Mesenchymal stem cell (in vitro differentiated cells and primary cell): ENCODE measurements around the gene DHX38.
A peak's percentile ranks its signal among the peaks of the same experiment; 100 is the strongest.

Source experiments
- DNase-seq: peaks from one replicate; pipeline ENCODE4 v3.0.0-alpha.2; 2013
- H2AFZ ChIP-seq: one replicate; pipeline ENCODE4 v1.6.1; 2013; ENCODE audit warnings: low read depth, mild to moderate bottlenecking, control low read depth, inconsistent platforms, low read length, moderate library complexity
- H2AK5ac ChIP-seq: 2 replicates; pipeline ENCODE4 v1.6.1; 2013; ENCODE audit warnings: low read length, moderate library complexity, mild to moderate bottlenecking, inconsistent platforms; ENCODE audit not compliant: severe bottlenecking
- H2BK120ac ChIP-seq: one replicate; pipeline ENCODE4 v1.6.1; 2013; ENCODE audit warnings: low read depth, mild to moderate bottlenecking, inconsistent platforms, low read length, moderate library complexity
- H2BK12ac ChIP-seq, 2 experiments: one replicate each; pipeline ENCODE4 v1.6.1; 2013; ENCODE audit warnings: inconsistent platforms in 2 of 2, low read length in 2 of 2, mild to moderate bottlenecking in 2 of 2, moderate library complexity in 2 of 2, control low read depth in 1 of 2
- H2BK15ac ChIP-seq: one replicate; pipeline ENCODE4 v1.6.1; 2013; ENCODE audit warnings: mild to moderate bottlenecking, low read depth, inconsistent platforms; ENCODE audit not compliant: poor library complexity, severe bottlenecking
- H2BK5ac ChIP-seq: 2 replicates; pipeline ENCODE4 v1.6.1; 2013; ENCODE audit warnings: low read depth, mild to moderate bottlenecking, low read length, control low read depth, inconsistent platforms; ENCODE audit not compliant: poor library complexity, severe bottlenecking
- H3K14ac ChIP-seq, 2 experiments: one replicate each; pipeline ENCODE4 v1.6.1; 2013; ENCODE audit warnings: inconsistent platforms in 2 of 2, low read length in 2 of 2, control low read depth in 1 of 2, mild to moderate bottlenecking in 1 of 2, moderate library complexity in 1 of 2
- H3K18ac ChIP-seq, 2 experiments: one replicate each; pipeline ENCODE4 v1.6.1; 2013; ENCODE audit warnings: inconsistent platforms in 2 of 2, low read length in 2 of 2, control low read depth in 1 of 2, low read depth in 1 of 2, mild to moderate bottlenecking in 1 of 2
- H3K23ac ChIP-seq, 2 experiments: one replicate each; pipeline ENCODE4 v1.6.1; 2013; ENCODE audit warnings: inconsistent platforms in 2 of 2, low read length in 2 of 2, mild to moderate bottlenecking in 2 of 2, moderate library complexity in 2 of 2, control low read depth in 1 of 2
- H3K27ac ChIP-seq: 2 replicates; pipeline ENCODE4 v1.5.1; 2013; ENCODE audit warnings: mild to moderate bottlenecking, moderate library complexity, low read length, control low read depth, inconsistent platforms; ENCODE audit not compliant: poor library complexity, severe bottlenecking
- H3K27me3 ChIP-seq, 2 experiments: 2 replicates each; pipeline versions ENCODE4 v1.6.1 to v1.7.0; 2013; ENCODE audit warnings: low read length in 2 of 2, mild to moderate bottlenecking in 2 of 2, moderate library complexity in 2 of 2, control low read depth in 1 of 2, inconsistent platforms in 1 of 2; ENCODE audit not compliant: control insufficient read depth in 1 of 2, insufficient read depth in 1 of 2
- H3K36me3 ChIP-seq, 2 experiments: 2 replicates each; pipeline versions ENCODE4 v1.6.1 to v1.7.0; 2013; ENCODE audit warnings: low read length in 2 of 2, control low read depth in 1 of 2, inconsistent platforms in 1 of 2, low read depth in 1 of 2, mild to moderate bottlenecking in 1 of 2; ENCODE audit not compliant: insufficient read depth in 2 of 2, control insufficient read depth in 1 of 2
- H3K4ac ChIP-seq, 2 experiments: one replicate each; pipeline ENCODE4 v1.6.1; 2013; ENCODE audit warnings: inconsistent platforms in 2 of 2, low read length in 2 of 2, mild to moderate bottlenecking in 2 of 2, moderate library complexity in 2 of 2, control low read depth in 1 of 2, low read depth in 1 of 2
- H3K4me1 ChIP-seq: 2 replicates; pipeline ENCODE4 v1.6.1; 2013; ENCODE audit warnings: low read depth, low read length, control low read depth; ENCODE audit not compliant: control insufficient read depth, insufficient read depth
- H3K4me2 ChIP-seq: 2 replicates; pipeline ENCODE4 v1.6.1; 2013; ENCODE audit warnings: low read length, mild to moderate bottlenecking, inconsistent platforms; ENCODE audit not compliant: poor library complexity, severe bottlenecking
- H3K4me3 ChIP-seq, 2 experiments: 2 replicates each; pipeline versions ENCODE4 v1.5.1 to v1.7.0; 2013; ENCODE audit warnings: low read length in 2 of 2, mild to moderate bottlenecking in 2 of 2, control low read depth in 1 of 2, low read depth in 1 of 2; ENCODE audit not compliant: insufficient read depth in 1 of 2
- H3K79me1 ChIP-seq: replicated peaks from 2 replicates; pipeline ENCODE4 v1.6.1; 2013; ENCODE audit warnings: mild to moderate bottlenecking, control low read depth, low read length, inconsistent platforms; ENCODE audit not compliant: poor library complexity, severe bottlenecking
- H3K9ac ChIP-seq: 2 replicates; pipeline ENCODE4 v1.7.0; 2013; ENCODE audit warnings: mild to moderate bottlenecking, low read length, moderate library complexity
- H3K9me3 ChIP-seq: 2 replicates; pipeline ENCODE4 v1.7.0; 2013; ENCODE audit warnings: mild to moderate bottlenecking, low read length; ENCODE audit not compliant: control insufficient read depth
- H4K8ac ChIP-seq: one replicate; pipeline ENCODE4 v1.6.1; 2013; ENCODE audit warnings: inconsistent platforms, mild to moderate bottlenecking, low read length, moderate library complexity
- H4K91ac ChIP-seq: one replicate; pipeline ENCODE4 v1.6.1; 2013; ENCODE audit warnings: mild to moderate bottlenecking, low read length, inconsistent platforms
- WGBS: methylation state at CpG from one replicate; pipeline ENCODE4 v1.1.7; 2013; ENCODE audit warnings: mixed read lengths; 5-methylcytosine and 5-hydroxymethylcytosine counted together

The DHX38 gene

GRCh38 chr16:72112452-72112792 is 18.8 kb downstream of the DHX38 start:
- Histone ChIP-seq H3K14ac (no peak overlapping the region), H3K9ac (no peak overlapping the region), H3K27me3 (no peaks in the 10 kb centered on the region), H3K4me1 (no peaks in the 10 kb centered on the region), H3K4me2 (no peak overlapping the region), H3K9me3 (no peaks in the 10 kb centered on the region), H3K4me3 (no peak overlapping the region), H3K36me3 (peaks cover 56 to 62% of the 10 kb centered on the region in 2 experiments), H3K27ac (no peak overlapping the region), H2BK15ac (no peak overlapping the region), H2BK12ac (no peak overlapping the region), H2BK5ac (no peak overlapping the region), H4K8ac (no peak overlapping the region), H3K18ac (no peak overlapping the region), H3K23ac (no peak overlapping the region), H4K91ac (no peak overlapping the region), H2BK120ac (no peak overlapping the region), H3K4ac (no peak overlapping the region), H2AFZ (no peak overlapping the region), H2AK5ac (no peak overlapping the region), H3K79me1 (peaks cover 5% of the 10 kb centered on the region)
- WGBS = 94% methylated on average over 15 of the region's 15 CpGs
- no peak for DNase-seq

DNA sequence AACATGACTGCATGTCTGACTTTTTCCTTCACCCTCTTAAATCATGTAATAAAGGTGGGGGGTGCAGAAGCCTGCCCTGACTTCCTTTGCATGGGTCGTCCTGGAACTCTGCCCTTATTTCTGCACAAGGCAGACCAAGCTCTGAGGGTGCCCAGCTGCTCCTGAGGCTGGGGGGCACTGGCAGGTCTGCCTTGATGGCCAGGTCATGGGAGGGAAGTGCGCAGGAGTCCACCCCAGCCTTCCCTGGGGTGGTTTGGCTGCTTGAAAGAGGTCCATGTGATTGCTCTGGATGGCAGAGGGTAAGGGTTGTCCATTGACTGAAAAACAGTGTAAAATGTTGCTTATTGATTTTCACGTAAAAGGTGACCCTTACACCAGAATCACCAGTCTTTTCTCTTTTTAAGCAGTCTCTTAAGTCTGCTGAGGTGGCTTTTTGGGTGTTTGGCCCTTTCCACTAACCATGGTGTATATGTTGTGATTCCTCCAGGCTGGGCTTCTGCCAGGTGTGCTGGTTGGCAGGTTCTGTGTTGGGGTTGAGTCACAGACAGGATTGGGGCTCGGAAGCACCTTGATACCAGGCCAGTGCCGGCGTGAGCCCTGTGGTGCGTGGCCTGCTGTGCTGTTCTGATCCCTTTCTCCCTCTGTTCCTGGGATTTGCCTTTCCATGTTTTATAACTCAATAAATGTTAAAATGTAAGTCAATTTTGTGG is 19.4 kb downstream of the DHX38 start:
- no peaks in the 10 kb centered on the region for H3K9me3 ChIP-seq
- no peak overlapping the region for H2BK120ac ChIP-seq
- WGBS = 92% methylated on average over 6 of the region's 7 CpGs
- no peak for DNase-seq
- no peak overlapping the region for H2BK5ac ChIP-seq
- no peaks in the 10 kb centered on the region for H3K27me3 ChIP-seq
- H3K14ac ChIP-seq = no peak overlapping the region
- H3K18ac ChIP-seq = no peak overlapping the region
- no peak overlapping the region for H2BK15ac ChIP-seq
- H3K23ac ChIP-seq = no peak overlapping the region
- H3K4ac ChIP-seq = no peak overlapping the region
- H4K8ac ChIP-seq = no peak overlapping the region
- H3K4me1 ChIP-seq = no peaks in the 10 kb centered on the region
- no peak overlapping the region for H3K4me2 ChIP-seq
- no peak overlapping the region for H2AFZ ChIP-seq
- no peak overlapping the region for H3K27ac ChIP-seq
- H2AK5ac ChIP-seq = no peak overlapping the region
- H3K79me1 ChIP-seq = peaks cover 5% of the 10 kb centered on the region
- H4K91ac ChIP-seq = no peak overlapping the region
- peaks cover 51 to 55% of the 10 kb centered on the region in 2 experiments for H3K36me3 ChIP-seq
- H3K9ac ChIP-seq = no peak overlapping the region
- H2BK12ac ChIP-seq = no peak overlapping the region
- H3K4me3 ChIP-seq = peak overlapping the region in 1 of 2 experiments; percentile 10

DNA sequence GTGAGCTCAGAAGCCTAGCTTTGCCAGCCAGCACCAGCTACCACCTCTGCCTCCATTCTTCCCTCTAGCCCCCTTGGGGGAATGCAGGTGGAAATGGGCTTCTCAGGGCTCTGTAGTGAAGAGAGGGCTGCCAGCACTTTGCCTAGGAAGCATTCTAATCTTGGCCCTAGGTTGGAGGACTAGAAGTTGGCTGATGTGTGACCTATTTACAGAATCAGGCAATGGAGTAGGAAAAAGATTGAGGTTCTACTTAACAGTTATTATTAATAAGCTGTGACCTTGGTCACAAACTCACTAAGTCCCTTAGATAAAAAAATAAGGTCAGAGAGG is 19.9 kb downstream of the DHX38 start:
- no peak overlapping the region for H2AFZ ChIP-seq
- H3K23ac ChIP-seq = no peak overlapping the region
- H2BK12ac ChIP-seq = no peak overlapping the region
- no peaks in the 10 kb centered on the region for H3K27me3 ChIP-seq
- no peak overlapping the region for H3K14ac ChIP-seq
- H3K18ac ChIP-seq = no peak overlapping the region
- DNase-seq = no peak
- H3K4me3 ChIP-seq = no peak overlapping the region
- no peak overlapping the region for H3K4me2 ChIP-seq
- H3K4me1 ChIP-seq = no peaks in the 10 kb centered on the region
- no peak overlapping the region for H4K8ac ChIP-seq
- H3K9me3 ChIP-seq = no peaks in the 10 kb centered on the region
- no peak overlapping the region for H2BK120ac ChIP-seq
- no peak overlapping the region for H3K9ac ChIP-seq
- H4K91ac ChIP-seq = no peak overlapping the region
- H3K36me3 ChIP-seq = peaks cover 46 to 50% of the 10 kb centered on the region in 2 experiments
- H3K4ac ChIP-seq = no peak overlapping the region
- no peak overlapping the region for H2BK5ac ChIP-seq
- no peak overlapping the region for H3K27ac ChIP-seq
- no peak overlapping the region for H2AK5ac ChIP-seq
- no peak overlapping the region for H2BK15ac ChIP-seq
- H3K79me1 ChIP-seq = peaks cover 4% of the 10 kb centered on the region

- Histone ChIP-seq H3K9ac (no peak overlapping the region), H3K4me2 (no peak overlapping the region), H2BK12ac (no peak overlapping the region), H3K27ac (no peak overlapping the region), H2AFZ (no peak overlapping the region), H4K8ac (no peak overlapping the region), H3K14ac (no peak overlapping the region), H3K79me1 (no peaks in the 10 kb centered on the region), H3K4ac (no peak overlapping the region), H3K18ac (no peak overlapping the region), H2BK15ac (no peak overlapping the region), H3K4me3 (no peak overlapping the region), H4K91ac (no peak overlapping the region), H3K9me3 (no peaks in the 10 kb centered on the region), H3K36me3 (no peaks in the 10 kb centered on the region), H3K23ac (no peak overlapping the region), H2BK120ac (no peak overlapping the region), H3K4me1 (peaks cover 2% of the 10 kb centered on the region), H2BK5ac (no peak overlapping the region), H3K27me3 (no peaks in the 10 kb centered on the region), H2AK5ac (no peak overlapping the region)
- WGBS = 90% methylated on average over 5 of the region's 5 CpGs
- DNase-seq = no peak
Measured at GRCh38 chr16:72120026-72120425, 26.4 kb downstream of the DHX38 start.
